ENCODE results near the gene ATF7. TPM values are rescaled to one million over a fixed set of nuclear protein-coding genes. Genes with fewer than 3 reads are reported as not detected.
"Not testable (repeated sequence)": the region's sequence is repeated elsewhere in the genome, so short reads cannot be mapped to it uniquely, and the experiment has no call there.

The ATF7 gene
- polyA plus RNA-seq, 1 donor: 54.4 TPM

- no peak for DNase-seq
Measured at GRCh38 chr12:53594897-53595615, 31.1 kb downstream of the ATF7 start.

GRCh38 chr12:53593707-53594106 lies 32.5 kb downstream of the ATF7 start:
- DNase-seq: peak; percentile 40

- DNase-seq: no peak
Measured at GRCh38 chr12:53593031-53593430, 33.2 kb downstream of the ATF7 start.

- no peak for DNase-seq
Measured at GRCh38 chr12:53592426-53592825, 33.8 kb downstream of the ATF7 start.

GRCh38 chr12:53591301-53592206 lies 34.6 kb downstream of the ATF7 start:
- DNase-seq: no peak

DNA sequence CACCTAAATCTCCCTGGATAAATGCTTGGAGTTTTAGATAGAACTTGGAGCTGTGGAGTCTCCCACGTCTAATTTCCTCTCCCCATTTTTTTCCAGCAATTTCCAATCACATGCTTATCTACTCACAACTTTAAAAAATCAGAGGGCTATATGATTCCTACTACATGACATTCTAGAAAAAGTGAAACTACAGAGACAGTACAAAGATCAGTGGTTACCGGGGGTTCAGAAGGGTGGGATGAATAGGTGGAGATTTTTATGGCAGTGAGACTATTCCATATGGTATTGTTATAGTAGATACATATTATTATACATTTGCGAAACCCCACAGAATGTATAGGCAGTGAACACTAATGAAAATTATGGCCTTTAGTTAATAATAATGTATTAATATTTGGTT lies 35.5 kb downstream of the ATF7 start:
- DNase-seq: no peak

DNA sequence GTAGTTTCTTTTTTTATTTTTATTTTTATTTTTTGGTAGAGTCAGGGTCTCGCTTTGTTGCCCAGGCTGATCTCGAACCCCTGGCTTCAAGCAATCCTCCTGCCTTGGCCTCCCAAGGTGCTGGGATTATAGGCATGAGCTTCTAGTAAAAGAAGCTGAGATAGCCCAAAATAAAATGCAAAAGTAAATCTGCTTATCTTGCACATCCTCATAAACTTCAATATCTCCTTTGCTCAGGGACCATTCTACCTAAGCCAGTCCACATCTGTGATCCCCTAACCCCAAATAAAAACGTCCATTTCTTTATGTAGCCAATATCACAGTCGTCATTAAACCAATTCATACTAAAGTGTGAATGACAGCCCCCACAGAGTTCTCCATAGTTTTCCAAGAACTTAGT lies 36.3 kb downstream of the ATF7 start:
- DNase-seq: no peak

- no peak for DNase-seq
Measured at GRCh38 chr12:53589423-53589822, 36.8 kb downstream of the ATF7 start.

DNA sequence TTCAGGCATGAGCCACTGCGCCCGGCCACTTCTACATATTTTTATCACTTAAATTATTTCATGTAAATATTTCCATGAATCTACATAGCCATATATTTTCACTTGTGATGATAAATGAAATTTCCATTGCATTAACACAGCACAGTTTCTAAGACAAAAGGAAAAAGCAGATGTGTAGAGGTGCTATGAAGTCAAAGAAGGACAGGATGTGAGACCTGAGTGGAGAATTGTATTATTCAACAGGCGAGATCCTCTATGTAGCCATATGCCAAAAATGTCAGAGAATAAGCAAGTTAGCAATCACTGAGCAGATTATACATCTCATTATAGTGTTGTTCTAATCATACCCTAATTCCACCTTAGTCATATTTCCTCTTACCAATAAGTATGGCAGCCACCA lies 38.1 kb downstream of the ATF7 start:
- no peak for DNase-seq

DNA sequence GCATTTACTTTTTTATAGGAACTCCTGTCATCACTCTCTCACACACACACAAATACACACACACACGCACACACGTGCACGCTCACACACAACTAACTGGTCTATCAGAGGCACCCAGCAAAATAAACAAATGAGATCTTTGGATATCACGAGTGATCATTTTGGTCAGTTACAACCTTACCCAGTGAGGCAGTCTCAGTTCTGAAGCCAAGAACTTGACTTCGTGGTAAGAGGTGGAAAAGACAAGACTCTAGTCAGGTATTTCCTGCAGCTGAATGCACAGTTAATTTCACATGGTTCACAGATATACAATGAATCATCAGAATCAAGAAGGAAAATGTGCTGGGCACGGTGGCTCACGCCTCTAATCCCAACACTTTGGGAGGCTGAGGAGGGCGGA lies 39.4 kb downstream of the ATF7 start:
- DNase-seq: no peak

DNA sequence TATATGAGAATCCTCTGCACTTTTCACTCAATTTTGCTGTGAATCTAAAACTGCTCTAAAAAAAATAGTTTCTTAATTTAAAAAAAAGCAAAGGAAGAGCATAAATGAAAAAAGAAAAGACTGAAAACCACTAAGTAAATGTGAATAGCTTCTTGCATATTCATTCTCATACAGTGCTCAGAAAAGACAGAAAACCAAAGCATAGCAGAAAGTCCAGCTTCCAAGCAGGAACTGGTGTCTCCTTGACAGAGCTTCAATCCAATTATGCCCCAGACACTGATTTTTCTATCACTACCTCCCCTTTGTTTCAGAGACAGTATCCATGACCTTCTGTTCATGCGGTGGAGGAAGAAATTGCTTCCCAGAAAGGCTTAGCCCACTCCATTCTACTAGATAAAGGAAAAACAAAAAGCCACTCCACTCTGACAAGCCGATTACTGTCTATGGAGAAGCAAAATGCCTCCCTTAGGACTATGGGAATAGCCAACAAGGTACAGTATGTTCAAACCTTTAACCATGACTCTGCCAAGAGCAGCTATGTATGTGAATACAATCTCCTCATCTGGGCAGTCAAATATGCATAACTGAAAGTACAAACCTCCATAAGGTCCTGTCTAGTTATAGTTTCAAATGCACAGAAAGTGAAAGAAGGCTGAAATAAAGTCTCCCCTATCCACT lies 40.6 kb downstream of the ATF7 start:
- no peak for DNase-seq

- no peak for DNase-seq
Measured at GRCh38 chr12:53579545-53579955, 46.6 kb downstream of the ATF7 start.

DNA sequence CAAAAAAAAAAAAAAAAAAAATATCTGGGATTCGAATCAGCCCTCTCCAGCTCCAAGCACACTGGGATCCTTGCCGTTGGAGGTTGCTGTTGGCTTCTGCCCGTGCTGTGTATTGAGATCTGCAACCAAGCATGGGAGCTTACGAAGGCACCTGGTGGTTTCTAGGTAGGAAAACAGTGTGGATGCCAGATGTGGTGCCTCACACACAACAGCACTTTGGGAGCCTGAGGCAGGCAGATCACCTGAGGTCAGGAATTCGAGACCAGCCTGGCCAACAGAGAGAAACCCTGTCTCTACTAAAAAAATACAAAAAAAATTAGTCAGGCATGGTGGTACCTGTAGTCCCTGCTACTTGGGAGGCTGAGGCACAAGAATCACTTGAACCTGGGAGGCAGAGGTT lies 47.4 kb downstream of the ATF7 start:
- no peak for DNase-seq

DNA sequence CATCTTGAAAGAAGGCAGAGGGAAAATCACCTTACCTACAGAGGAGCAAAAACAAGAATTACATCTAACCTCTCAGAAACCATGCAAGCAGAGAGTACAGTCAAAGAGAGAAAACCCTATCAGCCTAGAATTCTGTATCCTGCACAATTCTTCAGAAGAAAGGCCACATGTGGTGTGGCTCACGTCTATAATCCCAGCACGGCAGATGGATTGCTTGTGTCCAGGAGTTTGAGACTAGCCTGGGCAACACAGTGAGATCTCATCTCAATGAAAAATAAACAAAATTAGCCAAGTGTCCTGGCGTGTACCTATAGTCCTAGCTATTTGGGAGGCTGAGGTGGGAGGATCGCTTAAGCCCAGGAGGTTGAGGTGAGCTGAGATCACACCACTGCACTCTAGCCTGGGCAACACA lies 48.2 kb downstream of the ATF7 start:
- no peak for DNase-seq

- no peak for DNase-seq
Measured at GRCh38 chr12:53575502-53576249, 50.5 kb downstream of the ATF7 start.

GRCh38 chr12:53572134-53572758 lies 53.9 kb downstream of the ATF7 start:
- no peak for DNase-seq

GRCh38 chr12:53571295-53571694 lies 54.9 kb downstream of the ATF7 start:
- no peak for DNase-seq

DNA sequence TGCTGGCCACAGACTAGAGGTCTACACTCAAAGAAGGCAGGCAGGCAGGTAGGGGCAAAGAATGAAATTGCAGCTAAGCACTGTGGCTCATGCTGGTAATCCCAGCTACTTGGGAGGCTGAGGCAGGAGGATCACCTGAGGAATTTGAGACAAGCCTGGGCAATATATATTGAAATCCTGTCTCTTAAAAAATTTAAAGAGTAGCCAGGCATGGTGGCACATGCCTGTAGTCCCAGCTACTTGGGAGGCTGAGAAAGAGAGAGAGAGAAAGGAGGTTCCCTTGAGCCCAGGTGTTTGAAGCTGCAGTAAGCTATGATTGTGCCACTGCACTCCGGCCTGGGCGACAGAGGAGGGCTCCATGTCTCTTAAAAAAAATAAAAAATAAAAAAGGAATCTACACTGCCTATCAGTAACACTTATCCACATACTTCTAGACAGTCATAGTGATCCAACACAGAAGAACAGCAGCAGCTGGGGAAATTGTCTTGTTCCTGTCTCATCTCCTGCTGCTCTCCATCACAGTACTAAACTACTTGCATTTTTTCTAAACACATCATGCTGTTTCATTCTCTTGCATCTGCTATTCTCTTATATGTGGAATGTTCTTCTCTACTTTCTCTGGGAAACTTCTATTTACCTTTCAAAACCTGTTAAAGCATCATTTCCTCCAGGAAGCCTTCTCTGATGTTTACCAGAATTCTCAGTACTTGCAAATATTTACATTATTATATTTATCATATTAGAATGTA lies 57.2 kb downstream of the ATF7 start:
- DNase-seq: no peak

- DNase-seq: no peak
Measured at GRCh38 chr12:53567961-53568808, 58.0 kb downstream of the ATF7 start.

DNA sequence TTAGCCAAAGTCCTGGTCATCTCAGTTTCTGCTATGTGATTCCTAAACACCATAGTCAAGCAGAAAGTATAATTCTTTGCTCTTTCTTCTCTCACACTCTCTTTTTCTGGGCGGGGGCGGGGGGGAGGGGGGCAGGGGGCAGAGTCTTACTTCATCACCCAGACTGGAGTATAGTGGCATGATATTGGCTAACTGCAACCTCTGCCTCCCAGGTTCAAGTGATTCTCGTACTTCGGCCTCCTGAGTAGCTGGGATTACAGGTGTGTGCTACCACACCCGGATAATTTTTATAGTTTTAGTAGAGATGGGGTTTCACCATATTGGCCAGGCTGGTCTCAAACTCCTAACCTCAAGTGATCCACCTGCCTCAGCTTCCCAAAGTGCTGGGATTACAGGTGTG lies 60.8 kb downstream of the ATF7 start:
- not testable (repeated sequence) for DNase-seq

All from hindlimb muscle (tissue), 1 donor.